ENCODE results near the gene PRKD3. TPM values are rescaled to one million over a fixed set of nuclear protein-coding genes. Genes with fewer than 3 reads are reported as not detected.

Gene PRKD3
- total and polyA plus RNA-seq, 9 of the 15 experiments (the other 6 are each of a cell fraction or from before 2014, with no cell fraction given) = 4.7 to 26.7 (median 17.0) TPM

- TF ChIP-seq IRF9 (tag; IDR thresholded peaks at IDR 0.05) = peak; percentile 80
- 0 out of 2 replicates have a peak, but pooled peaks have one; percentile 28 for TF ChIP-seq CBFA2T3 (IDR thresholded peaks at IDR 0.05)
- TF ChIP-seq CEBPB (tag; IDR thresholded peaks at IDR 0.05) = peak; percentile 98
- TF ChIP-seq L3MBTL2 (IDR thresholded peaks at IDR 0.05) = peak; percentile 74
These were observed 7.9 kb upstream of the PRKD3 start (continued) for GRCh38 chr2:37332560-37332959.

GRCh38 chr2:37330681-37331080, 6.0 kb upstream of the PRKD3 start:
- Histone ChIP-seq H3K4me3 (no peak overlapping the region), H3K9me3 (replicated peaks; ENCODE audit: control insufficient read depth, insufficient read depth, low read depth, low read length) (no peaks in the 10 kb centered on the region), H2AFZ (ENCODE audit: low read depth, low read length) (no peak overlapping the region), H3K9ac (ENCODE audit: insufficient read depth in 1 of 2, low read depth in 2 of 2, low read length in 2 of 2) (no peak overlapping the region), H3K27ac (ENCODE audit: extremely low read depth, low read depth, low read length) (no peak overlapping the region), H3K9me1 (ENCODE audit: control insufficient read depth, insufficient read depth, low read length) (no peaks in the 10 kb centered on the region), H3K4me2 (ENCODE audit: insufficient read depth, low read length) (no peak overlapping the region), H3K4me1 (replicated peaks in 1 of 2; ENCODE audit: control insufficient read depth in 2 of 2, insufficient read depth in 2 of 2, low read length in 2 of 2) (no peaks in the 10 kb centered on the region; a peak in 1 of 5 replicates), H4K20me1 (replicated peaks; ENCODE audit: control insufficient read depth, insufficient read depth, low read length) (no peaks in the 10 kb centered on the region), H3K79me2 (ENCODE audit: control insufficient read depth, insufficient read depth, low read length) (no peaks in the 10 kb centered on the region), H3K27me3 (ENCODE audit: control insufficient read depth in 2 of 2, insufficient read depth in 2 of 2, low read length in 2 of 2) (peaks cover 11 to 12% of the 10 kb centered on the region in 2 experiments), H3K36me3 (ENCODE audit: control insufficient read depth, insufficient read depth, low read length) (no peaks in the 10 kb centered on the region)
- DNase-seq (ENCODE audit: extremely low read depth in 1 of 4, low spot score in 3 of 4) (no peak), FAIRE-seq (no peak), ATAC-seq (no peak)
- POLR2A ChIA-PET = no interaction called here
- in situ Hi-C loops (cut with MboI) (no loop called here), intact Hi-C loops (cut with micrococcal nuclease) (no loop called here)
- BruUV-seq (replicated peaks) = no TSS peak
- CTCF ChIA-PET (ENCODE audit: low intra/inter-chr PET ratio) = no interaction called here
- no peak for TF ChIP-seq E2F8 (IDR thresholded peaks at IDR 0.05; ENCODE audit: low read depth, partially characterized antibody)
- no peak for TF ChIP-seq ZNF444 (CRISPR knock-in tag; IDR thresholded peaks at IDR 0.05)
- no peak for TF ChIP-seq ZNF280B (CRISPR knock-in tag; IDR thresholded peaks at IDR 0.05)
- TF ChIP-seq ZNF140 (CRISPR knock-in tag; IDR thresholded peaks at IDR 0.05) = no peak
- TF ChIP-seq EZH2 (IDR thresholded peaks at IDR 0.05; ENCODE audit: borderline replicate concordance, low read depth, low read length) = no peak
- no peak for TF ChIP-seq TAF7 (tag; IDR thresholded peaks at IDR 0.05)
- TF ChIP-seq E2F1 (CRISPR knock-in tag; IDR thresholded peaks at IDR 0.05) = no peak
- TF ChIP-seq NR2F6 (CRISPR knock-in tag; IDR thresholded peaks at IDR 0.05) = no peak
- TF ChIP-seq BHLHE40 (IDR thresholded peaks at IDR 0.05; ENCODE audit: low read length) = no peak
- no peak for TF ChIP-seq MITF (IDR thresholded peaks at IDR 0.05)
- no peak for TF ChIP-seq HNRNPH1 (optimal IDR thresholded peaks at IDR 0.05; ENCODE audit: low read depth, low read length)
